Activated naive CD4-positive, alpha-beta T cell treated with anti-CD3 and anti-CD28 coated beads, Interleukin-2, amount 50 U/mL, for 72 hours (primary cell): ENCODE data around the gene CTNNB1. TPM values are rescaled to one million over a fixed set of nuclear protein-coding genes. Genes with fewer than 3 reads are reported as not detected.
"Not testable (repeated sequence)": the region's sequence is repeated elsewhere in the genome, so short reads cannot be mapped to it uniquely, and the experiment has no call there.

Source experiments
- ATAC-seq, 2 donors: fragments of 150-1000 bp; cut with Tn5 transposase; 2 replicates each; pipeline ENCODE4 v1.10.0; 2021; ENCODE audit warnings: mild to moderate bottlenecking in 2 of 2, moderate library complexity in 2 of 2
- DNase-seq, 2 donors: peaks; one replicate each; pipeline ENCODE4 v3.0.0; 2021 to 2022; ENCODE audit warnings: low spot score in 2 of 2
- H3K27ac Mint-ChIP-seq, 2 donors: one replicate each; pipeline ENCODE4 v1.8.0; 2022; ENCODE audit warnings: mild to moderate bottlenecking in 2 of 2, mixed read lengths in 2 of 2
- H3K36me3 Mint-ChIP-seq, 2 donors: one replicate each; pipeline ENCODE4 v1.8.0; 2022; ENCODE audit warnings: mixed read lengths in 2 of 2
- H3K9me3 Mint-ChIP-seq, 2 donors: one replicate each; pipeline ENCODE4 v1.8.0; 2022; ENCODE audit warnings: mixed read lengths in 2 of 2
- total RNA-seq, 2 donors: library from RNA; stranded (reverse); gene quantifications; one replicate each; pipeline ENCODE4 v1.2.3, GENCODE V29; 2022

CTNNB1 gene
- total RNA-seq, 2 donors from 2014 or later: 125 to 138 TPM

GRCh38 chr3:41260063-41260450, 60.8 kb downstream of the CTNNB1 start:
- no peak for DNase-seq
- Mint-ChIP-seq H3K9me3 (no peaks in the 10 kb centered on the region), H3K27ac (peak overlapping the region in 1 of 2 donors; percentile 17), H3K36me3 (no peaks in the 10 kb centered on the region)
- ATAC-seq: no peak

GRCh38 chr3:41265011-41265545, 65.8 kb downstream of the CTNNB1 start:
- DNase-seq (no peak), ATAC-seq (no peak)
- H3K9me3 Mint-ChIP-seq: peaks cover 0 to 5% of the 10 kb centered on the region in 2 donors
- no peak overlapping the region for H3K27ac Mint-ChIP-seq
- no peaks in the 10 kb centered on the region for H3K36me3 Mint-ChIP-seq

GRCh38 chr3:41265823-41266273, 66.5 kb downstream of the CTNNB1 start:
- ATAC-seq: no peak
- H3K9me3 Mint-ChIP-seq: peaks cover 0 to 5% of the 10 kb centered on the region in 2 donors
- DNase-seq: no peak

GRCh38 chr3:41267975-41268640, 68.8 kb downstream of the CTNNB1 start:
- peaks cover 8 to 15% of the 10 kb centered on the region in 2 donors for H3K9me3 Mint-ChIP-seq
- DNase-seq: no peak
- peak in 1 of 2 donors; percentile 41 for ATAC-seq
- H3K36me3 Mint-ChIP-seq: peaks cover 9% of the 10 kb centered on the region in 2 donors
- no peak overlapping the region for H3K27ac Mint-ChIP-seq

More at GRCh38 chr3:41265823-41266273, 66.5 kb downstream of the CTNNB1 start:
- no peaks in the 10 kb centered on the region for H3K36me3 Mint-ChIP-seq
- no peak overlapping the region for H3K27ac Mint-ChIP-seq

- no peak for ATAC-seq
Measured at GRCh38 chr3:41272667-41273066, 73.4 kb downstream of the CTNNB1 start.

GRCh38 chr3:41274944-41275668, 75.8 kb downstream of the CTNNB1 start:
- Mint-ChIP-seq H3K9me3 (peaks cover 22 to 31% of the 10 kb centered on the region in 2 donors), H3K27ac (no peak overlapping the region), H3K36me3 (peaks cover 27 to 52% of the 10 kb centered on the region in 2 donors)
- ATAC-seq (no peak), DNase-seq (no peak)

More at GRCh38 chr3:41272667-41273066, 73.4 kb downstream of the CTNNB1 start:
- DNase-seq: no peak
- H3K9me3 Mint-ChIP-seq: peaks cover 19 to 31% of the 10 kb centered on the region in 2 donors
- H3K27ac Mint-ChIP-seq: no peak overlapping the region
- peaks cover 27 to 35% of the 10 kb centered on the region in 2 donors for H3K36me3 Mint-ChIP-seq

- Mint-ChIP-seq H3K36me3 (peaks cover 27 to 52% of the 10 kb centered on the region in 2 donors), H3K9me3 (peaks cover 22 to 31% of the 10 kb centered on the region in 2 donors), H3K27ac (no peak overlapping the region)
- ATAC-seq (no peak), DNase-seq (no peak)
Measured at GRCh38 chr3:41276191-41276590, 76.9 kb downstream of the CTNNB1 start.

- no peak overlapping the region for H3K27ac Mint-ChIP-seq
- DNase-seq: no peak
- peaks cover 16 to 22% of the 10 kb centered on the region in 2 donors for H3K9me3 Mint-ChIP-seq
- no peak for ATAC-seq
- peaks cover 18 to 44% of the 10 kb centered on the region in 2 donors for H3K36me3 Mint-ChIP-seq
Measured at GRCh38 chr3:41277790-41278465, 78.6 kb downstream of the CTNNB1 start.

GRCh38 chr3:41284934-41285333, 85.6 kb downstream of the CTNNB1 start:
- H3K36me3 Mint-ChIP-seq, H3K27ac Mint-ChIP-seq, DNase-seq, ATAC-seq, H3K9me3 Mint-ChIP-seq: not testable (repeated sequence)

- no peak overlapping the region for H3K27ac Mint-ChIP-seq
- DNase-seq (no peak), ATAC-seq (no peak)
- H3K9me3 Mint-ChIP-seq: peaks cover 5 to 8% of the 10 kb centered on the region in 2 donors
- H3K36me3 Mint-ChIP-seq: no peaks in the 10 kb centered on the region
Measured at GRCh38 chr3:41286305-41286704, 87.0 kb downstream of the CTNNB1 start.

- ATAC-seq: no peak
- no peak for DNase-seq
- no peak overlapping the region for H3K27ac Mint-ChIP-seq
- no peaks in the 10 kb centered on the region for H3K36me3 Mint-ChIP-seq
- H3K9me3 Mint-ChIP-seq: peaks cover 5 to 8% of the 10 kb centered on the region in 2 donors
Measured at GRCh38 chr3:41288785-41289184, 89.5 kb downstream of the CTNNB1 start.
